HG03060 (cell line): Measurements from ENCODE around the gene MISP.
"Not testable (repeated sequence)": the region's sequence is repeated elsewhere in the genome, so short reads cannot be mapped to it uniquely, and the experiment has no call there.

Experiments used
- ATAC-seq: cut with Tn5 transposase; IDR thresholded peaks from one replicate; pipeline ENCODE4 v1.9.1; 2021; ENCODE audit warnings: low read depth, moderate number of reproducible peaks; ENCODE audit not compliant: unreplicated experiment

Gene MISP

GRCh38 chr19:723247-723646 lies 27.7 kb upstream of the MISP start:
- ATAC-seq: no peak

GRCh38 chr19:723714-724113 lies 27.2 kb upstream of the MISP start:
- ATAC-seq: no peak

GRCh38 chr19:725461-726089 lies 25.3 kb upstream of the MISP start:
- no peak for ATAC-seq

GRCh38 chr19:726993-727956 lies 23.6 kb upstream of the MISP start:
- ATAC-seq: no peak

- no peak for ATAC-seq
Measured at GRCh38 chr19:728011-728410, 22.9 kb upstream of the MISP start.

GRCh38 chr19:729564-729963 lies 21.3 kb upstream of the MISP start:
- ATAC-seq: not testable (repeated sequence)

GRCh38 chr19:729965-730668 lies 20.8 kb upstream of the MISP start:
- ATAC-seq: no peak

- ATAC-seq: no peak
Measured at GRCh38 chr19:731000-731399, 19.9 kb upstream of the MISP start.

- no peak for ATAC-seq
Measured at GRCh38 chr19:732148-733069, 18.5 kb upstream of the MISP start.

GRCh38 chr19:734716-735115 lies 16.2 kb upstream of the MISP start:
- ATAC-seq: no peak

- ATAC-seq: no peak
Measured at GRCh38 chr19:736125-736524, 14.8 kb upstream of the MISP start.

- no peak for ATAC-seq
Measured at GRCh38 chr19:737591-738093, 13.3 kb upstream of the MISP start.

- ATAC-seq: no peak
Measured at GRCh38 chr19:738509-739128, 12.3 kb upstream of the MISP start.

GRCh38 chr19:739998-740715 lies 10.8 kb upstream of the MISP start:
- no peak for ATAC-seq

- not testable (repeated sequence) for ATAC-seq
Measured at GRCh38 chr19:740816-741505, 10.0 kb upstream of the MISP start.

- no peak for ATAC-seq
Measured at GRCh38 chr19:741506-742131, 9.3 kb upstream of the MISP start.

GRCh38 chr19:742540-743075 lies 8.3 kb upstream of the MISP start:
- ATAC-seq: no peak
